CD4-positive, alpha-beta T cell treated with Interferon alpha-2 for 1 hour (primary cell): ENCODE results near the gene CXCL9.

Source experiments
- DNase-seq, 2 donors: peaks; one replicate each; pipeline ENCODE4 v3.0.0-alpha.2; 2020 to 2022

Gene CXCL9

DNA sequence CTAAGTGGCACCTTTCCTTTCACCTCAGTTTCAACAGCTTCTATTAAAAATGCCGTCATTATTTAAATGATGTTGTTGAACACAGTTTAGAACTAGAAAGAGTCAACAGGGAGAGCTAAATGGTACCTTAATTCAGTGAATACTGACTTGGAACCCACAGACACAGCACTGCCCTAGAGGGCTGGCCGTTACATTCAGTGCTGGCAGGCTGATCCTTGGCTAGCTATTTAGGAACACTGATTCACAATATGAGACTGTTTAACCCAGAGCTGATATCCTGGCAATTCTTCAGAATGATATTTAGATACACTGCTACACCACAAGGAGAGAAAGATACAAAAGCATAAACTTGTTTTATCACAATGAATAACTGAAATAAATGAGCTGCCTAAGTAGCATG, 53.8 kb downstream of the CXCL9 start:
- DNase-seq = no peak
